HEK293 (cell line): Measurements from ENCODE around the gene DPM1.
A peak's percentile ranks its signal among the peaks of the same experiment; 100 is the strongest.
"Not testable (repeated sequence)": the region's sequence is repeated elsewhere in the genome, so short reads cannot be mapped to it uniquely, and the experiment has no call there.

Source experiments
- CTCF ChIA-PET: fragments of 350-600 bp; formaldehyde crosslinking; extraction: SDS; loops from one replicate; lab custom pipeline; 2021; ENCODE audit warnings: antibody characterized with exemption; lab: Yijun Ruan, JAX
- POLR2A ChIA-PET: fragments of 300-600 bp; formaldehyde crosslinking; extraction: SDS; loops from one replicate; lab custom pipeline; 2020; ENCODE audit warnings: antibody characterized with exemption, inconsistent platforms; lab: Yijun Ruan, JAX
- H3K27ac ChIP-seq: fragments of 200-500 bp; sonication (Bioruptor generic); 2 replicates; pipeline ENCODE4 v1.5.1; 2014; ENCODE audit warnings: low read depth, low read length, control low read depth, inconsistent platforms; ENCODE audit errors: extremely low read depth
- H3K36me3 ChIP-seq, 2 experiments: fragments of 200-500 bp in 1 of 2; sonication (Bioruptor generic) in 1 of 2; 1 replicate in 1 of 2; 2 replicates in 1 of 2; pipeline ENCODE4 v1.5.1; 2014 to 2017; ENCODE audit warnings: inconsistent platforms in 2 of 2, low read length in 2 of 2; ENCODE audit not compliant: control insufficient read depth in 2 of 2, insufficient read depth in 1 of 2
- H3K4me1 ChIP-seq: fragments of 200-500 bp; sonication (Bioruptor generic); 2 replicates; pipeline ENCODE4 v1.5.1; 2014; ENCODE audit warnings: mild to moderate bottlenecking, low read length, inconsistent platforms; ENCODE audit not compliant: control insufficient read depth, insufficient read depth
- H3K4me3 ChIP-seq: 2 replicates; pipeline ENCODE4 v1.5.1; 2011; ENCODE audit warnings: low read depth, mild to moderate bottlenecking, control low read depth, low read length, moderate library complexity
- H3K9me3 ChIP-seq: fragments of 200-500 bp; sonication (Bioruptor generic); 2 replicates; pipeline ENCODE4 v1.5.1; 2014; ENCODE audit warnings: low read depth, low read length, inconsistent platforms; ENCODE audit not compliant: control insufficient read depth, insufficient read depth
- ATF2 ChIP-seq: fragments of 450-650 bp; formaldehyde crosslinking; IDR thresholded peaks from 2 replicates; pipeline ENCODE4 v1.5.1; 2016; ENCODE audit warnings: missing biosample characterization, missing genetic modification characterization, low read depth
- GFI1B ChIP-seq: fragments of 450-650 bp; formaldehyde crosslinking; IDR thresholded peaks from 2 replicates; pipeline ENCODE4 v1.5.1; 2016; ENCODE audit warnings: missing biosample characterization, missing genetic modification characterization
- GLI4 ChIP-seq: fragments of 450-650 bp; formaldehyde crosslinking; IDR thresholded peaks from 2 replicates; pipeline ENCODE4 v1.5.1; 2016; ENCODE audit warnings: missing biosample characterization, missing genetic modification characterization
- MZF1 ChIP-seq: fragments of 450-650 bp; formaldehyde crosslinking; IDR thresholded peaks from 2 replicates; pipeline ENCODE4 v1.5.1; 2017; ENCODE audit warnings: missing biosample characterization, missing genetic modification characterization, borderline replicate concordance
- OSR2 ChIP-seq: fragments of 450-650 bp; formaldehyde crosslinking; IDR thresholded peaks from 2 replicates; pipeline ENCODE4 v1.5.1; 2016; ENCODE audit warnings: missing biosample characterization, missing genetic modification characterization
- ZBTB11 ChIP-seq: fragments of 450-650 bp; formaldehyde crosslinking; conservative IDR thresholded peaks from 2 replicates; pipeline ENCODE4 v1.5.1; 2016; ENCODE audit warnings: low read depth, missing biosample characterization, missing genetic modification characterization
- ZBTB8A ChIP-seq: fragments of 450-650 bp; formaldehyde crosslinking; IDR thresholded peaks from 2 replicates; pipeline ENCODE4 v1.5.1; 2016; ENCODE audit warnings: missing biosample characterization, missing genetic modification characterization
- ZFP3 ChIP-seq: fragments of 450-650 bp; formaldehyde crosslinking; IDR thresholded peaks from 2 replicates; pipeline ENCODE4 v1.5.1; 2016; ENCODE audit warnings: low read depth, missing biosample characterization, missing genetic modification characterization
- ZNF10 ChIP-seq: fragments of 450-650 bp; formaldehyde crosslinking; IDR thresholded peaks from 2 replicates; pipeline ENCODE4 v1.5.1; 2017; ENCODE audit warnings: missing biosample characterization, missing genetic modification characterization
- ZNF138 ChIP-seq: fragments of 450-650 bp; formaldehyde crosslinking; IDR thresholded peaks from 2 replicates; pipeline ENCODE4 v1.5.1; 2016; ENCODE audit warnings: missing biosample characterization, missing genetic modification characterization, borderline replicate concordance
- ZNF324 ChIP-seq: fragments of 450-650 bp; formaldehyde crosslinking; IDR thresholded peaks from 2 replicates; pipeline ENCODE4 v1.5.1; 2016; ENCODE audit warnings: missing biosample characterization, missing genetic modification characterization
- ZNF366 ChIP-seq: fragments of 450-650 bp; formaldehyde crosslinking; conservative IDR thresholded peaks from 2 replicates; pipeline ENCODE4 v1.5.1; 2016; ENCODE audit warnings: missing biosample characterization, missing genetic modification characterization
- ZNF513 ChIP-seq: fragments of 450-650 bp; IDR thresholded peaks from 2 replicates; pipeline ENCODE4 v1.5.1; 2018; ENCODE audit warnings: missing biosample characterization, missing genetic modification characterization
- ZNF544 ChIP-seq: fragments of 450-650 bp; formaldehyde crosslinking; IDR thresholded peaks from 2 replicates; pipeline ENCODE4 v1.5.0; 2017; ENCODE audit warnings: missing biosample characterization, missing genetic modification characterization
- ZNF654 ChIP-seq: fragments of 450-650 bp; formaldehyde crosslinking; IDR thresholded peaks from 2 replicates; pipeline ENCODE4 v1.5.1; 2016; ENCODE audit warnings: low read depth, missing biosample characterization, missing genetic modification characterization
- ZNF785 ChIP-seq: fragments of 450-650 bp; formaldehyde crosslinking; IDR thresholded peaks from 2 replicates; pipeline ENCODE4 v1.5.1; 2016; ENCODE audit warnings: missing biosample characterization, missing genetic modification characterization
- ZNF843 ChIP-seq: fragments of 450-650 bp; formaldehyde crosslinking; IDR thresholded peaks from 2 replicates; pipeline ENCODE4 v1.5.1; 2016; ENCODE audit warnings: missing biosample characterization, missing genetic modification characterization
- ZXDB ChIP-seq: fragments of 450-650 bp; formaldehyde crosslinking; IDR thresholded peaks from 2 replicates; pipeline ENCODE4 v1.5.1; 2016; ENCODE audit warnings: missing biosample characterization, missing genetic modification characterization
- TF ChIP-seq, protein P1 (sequence below): fragments of 450-650 bp; formaldehyde crosslinking; IDR thresholded peaks from 2 replicates; pipeline ENCODE4 v1.5.1; 2016; ENCODE audit warnings: missing biosample characterization, missing genetic modification characterization
- TF ChIP-seq, protein P2 (sequence below): fragments of 450-650 bp; formaldehyde crosslinking; IDR thresholded peaks from 2 replicates; pipeline ENCODE4 v1.5.1; 2017; ENCODE audit warnings: missing biosample characterization, missing genetic modification characterization

The DPM1 gene

GRCh38 chr20:50980071-50980681 lies 21.8 kb upstream of the DPM1 start (continued):
- peak; percentile 87 for TF ChIP-seq ATF2
- TF ChIP-seq, protein P1, sequence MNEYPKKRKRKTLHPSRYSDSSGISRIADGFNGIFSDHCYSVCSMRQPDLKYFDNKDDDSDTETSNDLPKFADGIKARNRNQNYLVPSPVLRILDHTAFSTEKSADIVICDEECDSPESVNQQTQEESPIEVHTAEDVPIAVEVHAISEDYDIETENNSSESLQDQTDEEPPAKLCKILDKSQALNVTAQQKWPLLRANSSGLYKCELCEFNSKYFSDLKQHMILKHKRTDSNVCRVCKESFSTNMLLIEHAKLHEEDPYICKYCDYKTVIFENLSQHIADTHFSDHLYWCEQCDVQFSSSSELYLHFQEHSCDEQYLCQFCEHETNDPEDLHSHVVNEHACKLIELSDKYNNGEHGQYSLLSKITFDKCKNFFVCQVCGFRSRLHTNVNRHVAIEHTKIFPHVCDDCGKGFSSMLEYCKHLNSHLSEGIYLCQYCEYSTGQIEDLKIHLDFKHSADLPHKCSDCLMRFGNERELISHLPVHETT (tag by site-specific recombination), result peak; percentile 85; the same call in 1 of the 2 replicates
- TF ChIP-seq, protein P2, sequence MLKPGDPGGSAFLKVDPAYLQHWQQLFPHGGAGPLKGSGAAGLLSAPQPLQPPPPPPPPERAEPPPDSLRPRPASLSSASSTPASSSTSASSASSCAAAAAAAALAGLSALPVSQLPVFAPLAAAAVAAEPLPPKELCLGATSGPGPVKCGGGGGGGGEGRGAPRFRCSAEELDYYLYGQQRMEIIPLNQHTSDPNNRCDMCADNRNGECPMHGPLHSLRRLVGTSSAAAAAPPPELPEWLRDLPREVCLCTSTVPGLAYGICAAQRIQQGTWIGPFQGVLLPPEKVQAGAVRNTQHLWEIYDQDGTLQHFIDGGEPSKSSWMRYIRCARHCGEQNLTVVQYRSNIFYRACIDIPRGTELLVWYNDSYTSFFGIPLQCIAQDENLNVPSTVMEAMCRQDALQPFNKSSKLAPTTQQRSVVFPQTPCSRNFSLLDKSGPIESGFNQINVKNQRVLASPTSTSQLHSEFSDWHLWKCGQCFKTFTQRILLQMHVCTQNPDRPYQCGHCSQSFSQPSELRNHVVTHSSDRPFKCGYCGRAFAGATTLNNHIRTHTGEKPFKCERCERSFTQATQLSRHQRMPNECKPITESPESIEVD (tag by site-specific recombination), result no peak; the same call in 1 of the 2 replicates
- TF ChIP-seq ZNF785, result no peak
- TF ChIP-seq ZNF654 (tag by site-specific recombination), result 0 out of 2 replicates have a peak, but pooled peaks have one; percentile 2
- no peak for TF ChIP-seq OSR2 (tag by site-specific recombination)
- peak; percentile 67 for TF ChIP-seq ZNF324

GRCh38 chr20:50978533-50978932 lies 20.2 kb upstream of the DPM1 start:
- H3K27ac ChIP-seq, POLR2A ChIA-PET, H3K9me3 ChIP-seq, H3K4me3 ChIP-seq, CTCF ChIA-PET, H3K4me1 ChIP-seq, H3K36me3 ChIP-seq: not testable (repeated sequence)
- 0 out of 2 replicates have a peak, but pooled peaks have one; percentile 34 for TF ChIP-seq ZNF366
- TF ChIP-seq ZNF513 (tag by site-specific recombination), result peak; percentile 94

DNA sequence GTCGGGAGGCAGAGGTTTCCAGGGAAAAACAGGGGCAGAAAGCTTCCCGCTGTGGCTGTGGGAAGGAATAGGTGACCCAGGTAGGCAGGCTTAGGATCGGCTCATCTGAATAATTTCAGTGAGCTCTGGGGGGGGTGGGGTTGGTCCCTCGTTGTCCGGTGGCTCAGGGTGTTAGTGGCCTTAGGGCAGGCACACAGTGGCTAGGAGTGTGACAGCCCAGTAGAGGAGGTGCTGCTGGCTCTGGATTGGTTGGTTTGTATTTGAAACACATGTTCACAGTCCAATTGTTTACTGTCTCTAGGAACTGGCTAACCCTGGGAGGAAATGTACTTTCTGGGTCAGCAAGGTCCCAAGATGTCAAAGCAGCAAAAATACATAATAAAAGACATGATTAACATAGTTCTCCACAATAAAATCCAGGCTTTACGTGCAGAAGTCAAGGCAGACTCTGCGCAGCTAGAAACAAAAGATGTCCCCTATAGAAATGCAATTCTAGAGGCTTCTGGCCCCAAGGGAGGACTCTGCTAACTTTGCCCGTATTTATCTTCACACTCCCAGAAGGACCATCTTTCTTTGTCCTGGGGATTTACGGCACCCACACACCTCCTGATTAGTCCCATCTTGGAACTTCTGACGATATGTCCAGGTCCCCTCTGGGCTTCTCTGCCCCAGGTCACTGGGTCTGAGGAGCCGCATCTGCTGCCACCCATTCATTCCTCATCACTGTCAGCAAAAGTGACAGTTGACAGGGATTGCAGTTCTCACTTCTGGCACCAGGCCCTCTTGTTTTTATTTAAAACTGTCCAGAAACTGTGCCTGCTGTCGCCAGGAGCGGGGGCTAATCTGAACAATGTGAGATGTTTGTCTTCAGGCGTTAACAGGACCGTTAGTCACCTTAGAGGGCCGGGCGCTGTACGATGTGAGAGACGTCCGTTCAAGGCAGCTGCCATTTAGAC lies 19.0 kb upstream of the DPM1 start:
- Histone ChIP-seq H3K27ac (no peak overlapping the region), H3K9me3 (no peaks in the 10 kb centered on the region), H3K4me1 (no peaks in the 10 kb centered on the region), H3K36me3 (no peaks in the 10 kb centered on the region), H3K4me3 (no peak overlapping the region)
- CTCF ChIA-PET, result interaction anchor here (0.7 kb wide), 2 partner anchors 9 to 236 kb away, joined by 3 to 4 read pairs; no protein-coding TSS in a partner anchor
- POLR2A ChIA-PET, result interaction anchor here (0.7 kb wide), 1 partner anchor 184 kb away, joined by 4 read pairs; no protein-coding TSS in a partner anchor
- TF ChIP-seq ZBTB11 (tag by site-specific recombination) (no peak), GLI4 (tag by site-specific recombination) (no peak), ZNF138 (no peak), ZNF843 (tag by site-specific recombination) (no peak), GFI1B (tag by site-specific recombination) (no peak), ZBTB8A (tag by site-specific recombination) (no peak), ZNF366 (no peak), ZXDB (tag by site-specific recombination) (no peak), ZNF544 (tag by site-specific recombination) (no peak), MZF1 (tag by site-specific recombination) (no peak), ZFP3 (tag by site-specific recombination) (no peak), ZNF10 (no peak)
